GM18951 (cell line): ENCODE data around the gene MGST3.
"Not testable (repeated sequence)": the region's sequence is repeated elsewhere in the genome, so short reads cannot be mapped to it uniquely, and the experiment has no call there.

ENCODE experiments used
- POLR2A ChIP-seq: IDR thresholded peaks from 4 replicates; pipeline ENCODE4 v1.6.1; 2011; ENCODE audit warnings: mild to moderate bottlenecking; ENCODE audit not compliant: insufficient read length, insufficient read depth; ENCODE audit errors: extremely low read depth
- in situ Hi-C: fragments of 300-500 bp; cut with MboI; formaldehyde crosslinking; loops from one replicate; pipeline ENCODE4 v1.12.0; 2022; ENCODE audit warnings: low sequenced_read_pairs, mixed read lengths, inconsistent platforms; ENCODE audit not compliant: unreplicated experiment

Gene MGST3

DNA sequence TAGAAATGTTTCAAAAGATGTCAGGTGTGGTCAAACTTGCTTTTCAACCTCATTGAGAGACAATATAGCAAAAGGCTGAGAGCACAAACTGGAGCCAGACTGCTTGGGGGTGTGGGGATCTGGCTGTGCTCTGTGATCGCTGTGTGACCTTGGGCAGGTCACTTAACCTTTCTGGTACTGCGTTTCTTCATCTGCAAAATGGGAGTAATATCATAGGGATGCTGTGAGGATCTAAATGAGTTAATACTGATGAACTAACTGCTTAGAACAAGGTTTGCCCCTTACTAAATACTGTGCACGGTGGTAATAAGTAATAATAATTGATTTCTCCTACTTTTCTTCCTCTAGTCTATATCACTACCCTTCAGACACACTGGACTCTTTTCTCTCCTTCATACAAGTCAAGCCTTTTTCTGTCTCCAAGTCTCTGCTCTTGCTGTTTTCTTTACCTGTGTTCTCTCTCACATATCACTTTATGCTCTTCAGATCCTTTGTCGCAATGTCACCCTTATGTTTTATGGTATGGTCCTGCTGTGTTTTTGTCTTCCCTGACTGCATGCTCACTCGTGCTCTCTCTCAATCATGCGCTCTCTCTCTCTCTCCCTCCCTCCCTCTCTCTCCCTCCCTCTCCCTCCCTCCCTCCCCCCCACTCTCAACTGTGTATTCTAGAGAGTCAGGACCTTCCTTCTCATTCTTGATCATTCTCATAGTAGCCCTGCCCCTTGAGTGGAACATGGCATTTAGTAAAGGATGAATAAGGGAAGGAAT is 3.3 kb downstream of the MGST3 start:
- no peak for TF ChIP-seq POLR2A

DNA sequence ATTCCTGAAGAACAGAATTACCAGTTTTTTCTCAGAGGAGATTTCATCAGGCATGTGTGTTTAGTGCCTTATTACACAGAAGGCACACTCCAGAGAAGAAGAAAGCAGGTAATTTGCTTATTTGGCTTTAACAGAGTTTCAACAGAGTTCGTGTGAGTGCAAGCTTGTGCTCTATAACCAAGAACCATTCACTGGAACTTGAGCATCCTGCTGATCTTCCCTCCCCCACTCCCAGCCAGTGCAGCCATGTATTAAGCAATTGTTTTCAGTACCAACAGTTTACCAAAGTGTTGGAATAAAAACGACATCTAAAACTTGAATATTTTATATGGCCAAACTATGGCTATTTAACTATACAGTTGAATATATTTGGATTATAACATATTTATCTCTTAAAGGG is 4.3 kb downstream of the MGST3 start:
- TF ChIP-seq POLR2A = no peak
- in situ Hi-C loops = no loop called here

More for the DNA sequence above, 3.3 kb downstream of the MGST3 start:
- in situ Hi-C loops = no loop called here

DNA sequence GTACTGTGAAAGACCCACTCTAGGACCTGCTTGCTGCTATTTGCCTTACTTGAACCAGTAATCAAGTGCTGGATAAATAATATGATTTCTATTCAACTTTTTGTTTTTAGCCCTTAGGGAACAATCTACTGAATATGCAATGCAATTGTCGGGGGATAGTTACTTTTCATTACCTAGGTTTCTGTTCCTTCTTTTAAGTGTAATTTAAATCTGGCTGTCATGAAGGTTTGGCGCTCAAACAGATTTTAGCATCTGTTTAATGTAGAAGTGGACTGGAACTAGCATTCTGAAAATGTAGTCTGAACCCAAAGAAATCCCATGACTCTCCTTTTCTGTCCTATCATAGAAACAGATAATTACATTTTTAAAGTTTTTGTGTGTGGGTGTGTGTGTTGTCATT is 4.8 kb downstream of the MGST3 start:
- TF ChIP-seq POLR2A = no peak
- in situ Hi-C loops = no loop called here

DNA sequence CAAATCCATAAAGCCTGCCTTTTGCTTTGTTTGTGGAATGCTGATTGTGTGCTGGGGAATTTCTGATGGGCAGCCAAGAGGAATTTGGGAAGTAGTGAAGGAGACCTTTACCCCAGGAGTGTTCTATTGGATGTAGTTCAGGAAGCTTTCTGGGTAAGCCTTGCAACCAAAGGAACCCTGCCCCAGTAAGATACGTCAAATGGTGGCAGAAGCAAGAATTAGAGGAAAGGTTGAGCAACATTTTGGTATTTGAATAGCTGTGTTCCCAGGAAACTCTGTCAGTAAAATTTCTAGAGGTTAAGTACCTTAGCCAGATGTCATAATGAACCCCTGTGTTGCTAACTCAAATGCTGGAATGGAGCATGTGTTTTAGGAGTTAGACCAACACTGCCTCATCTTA is 6.4 kb downstream of the MGST3 start:
- TF ChIP-seq POLR2A = no peak
- in situ Hi-C loops = no loop called here

DNA sequence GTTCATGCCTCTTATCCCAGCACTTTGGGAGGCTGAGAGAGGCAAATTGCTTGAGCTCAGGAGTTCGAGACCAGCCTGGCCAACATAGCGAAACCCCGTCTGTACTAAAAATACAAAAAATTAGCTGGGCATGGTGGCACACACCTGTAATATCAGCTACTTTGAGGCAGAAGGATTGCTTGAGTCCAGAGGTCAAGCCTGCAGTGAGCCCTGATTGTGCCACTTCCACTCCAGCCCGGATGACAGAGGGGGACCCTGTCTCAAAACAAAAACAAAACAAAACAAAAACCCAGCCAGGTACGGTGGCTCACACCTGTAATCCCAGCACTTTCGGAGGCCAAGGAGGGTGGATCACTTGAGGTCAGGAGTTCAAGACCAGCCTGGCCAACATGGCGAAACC is 7.2 kb downstream of the MGST3 start:
- in situ Hi-C loops = not testable (repeated sequence)

- in situ Hi-C loops = no loop called here
- no peak for TF ChIP-seq POLR2A
These were observed 9.0 kb downstream of the MGST3 start for GRCh38 chr1:165639821-165640623.

GRCh38 chr1:165641231-165641987 is 10.4 kb downstream of the MGST3 start:
- no peak for TF ChIP-seq POLR2A
- in situ Hi-C loops = no loop called here

GRCh38 chr1:165644064-165644735 is 13.2 kb downstream of the MGST3 start:
- in situ Hi-C loops = no loop called here

GRCh38 chr1:165645654-165646366 is 14.8 kb downstream of the MGST3 start:
- no peak for TF ChIP-seq POLR2A

More at GRCh38 chr1:165644064-165644735, 13.2 kb downstream of the MGST3 start:
- no peak for TF ChIP-seq POLR2A

GRCh38 chr1:165647517-165647916 is 16.5 kb downstream of the MGST3 start:
- in situ Hi-C loops = no loop called here
- no peak for TF ChIP-seq POLR2A

More at GRCh38 chr1:165645654-165646366, 14.8 kb downstream of the MGST3 start:
- in situ Hi-C loops = no loop called here

DNA sequence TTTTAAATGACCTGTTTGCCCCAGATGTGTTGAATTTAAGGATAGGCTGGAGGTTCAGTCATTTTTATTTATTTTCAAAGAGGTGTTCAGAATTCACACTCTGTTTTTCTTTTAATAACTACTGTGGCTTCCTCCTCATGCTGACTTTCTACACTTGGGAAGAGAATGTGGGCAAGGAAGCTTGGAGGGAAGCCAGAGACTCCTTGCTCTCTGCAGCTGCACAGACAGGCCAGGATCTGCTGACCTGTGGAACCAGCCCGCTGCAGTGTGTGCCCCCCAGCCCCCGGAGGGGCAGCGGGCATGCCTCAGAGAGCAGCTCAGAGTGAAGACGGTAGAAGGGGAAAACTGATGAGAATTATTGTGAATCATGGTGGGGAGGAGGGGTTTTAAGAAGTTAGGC is 16.9 kb downstream of the MGST3 start:
- in situ Hi-C loops = no loop called here
- no peak for TF ChIP-seq POLR2A

GRCh38 chr1:165648919-165649572 is 18.0 kb downstream of the MGST3 start:
- TF ChIP-seq POLR2A = no peak
- in situ Hi-C loops = no loop called here
